Measurements from ENCODE around the gene BPHL. TPM values are rescaled to one million over a fixed set of nuclear protein-coding genes. Genes with fewer than 3 reads are reported as not detected.

The BPHL gene
- total RNA-seq, 1 experiment from 2014 or later: 31.3 TPM

DNA sequence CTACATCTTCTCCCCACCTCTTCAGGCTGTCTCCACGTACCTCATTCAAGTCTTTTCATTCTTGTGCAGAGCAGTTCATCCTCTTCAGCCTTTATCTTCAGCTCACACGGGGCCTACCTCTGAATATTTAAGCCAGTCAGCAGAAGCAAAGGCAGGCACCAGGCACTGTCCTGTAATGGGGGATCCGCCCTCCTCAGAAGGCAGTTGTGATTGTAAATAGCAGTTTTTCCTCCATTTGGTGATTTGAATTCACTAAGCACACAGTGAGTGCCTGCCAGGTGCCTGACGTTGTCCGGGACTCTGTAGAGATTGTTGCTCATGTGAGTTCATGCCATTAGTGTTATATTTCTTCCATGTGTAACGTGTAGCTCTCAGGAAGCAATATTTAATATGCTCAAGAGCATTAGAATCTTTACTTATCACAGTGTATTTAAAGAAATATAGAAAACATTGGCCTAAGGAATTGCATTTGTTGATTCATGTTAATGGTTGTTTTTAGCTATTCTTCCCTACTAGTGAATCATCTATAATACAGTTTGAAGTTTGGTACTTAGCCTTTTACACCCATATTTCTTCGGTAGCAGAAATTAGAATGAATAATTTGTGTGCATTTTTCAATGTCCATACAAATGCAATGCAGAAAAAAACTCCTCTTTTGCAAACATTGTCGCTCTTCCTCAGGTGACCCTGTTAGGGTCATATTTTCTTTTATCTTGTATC is 17.9 kb downstream of the BPHL start:
- no peaks in the 10 kb centered on the region for H3K9me3 ChIP-seq (ENCODE audit: control insufficient read depth in 1 of 2, insufficient read depth in 1 of 2, low read depth in 1 of 2, low read length in 2 of 2)
- ChIA-PET RAD21 (ENCODE audit: low non-redundant PET in 1 of 2, low total read pairs in 2 of 2, uncharacterized antibody in 2 of 2, unreplicated experiment in 2 of 2) (no interaction called here), POLR2A (no interaction called here), CTCF (no interaction called here)
- H3K79me2 ChIP-seq (ENCODE audit: insufficient read depth, low read length): no peaks in the 10 kb centered on the region
- no peaks in the 10 kb centered on the region for H3K27me3 ChIP-seq (ENCODE audit: insufficient read depth, low read length)
- H4K20me1 ChIP-seq (ENCODE audit: insufficient read depth): no peaks in the 10 kb centered on the region
- H3K4me2 ChIP-seq (ENCODE audit: low read length): no peak overlapping the region
- no peak overlapping the region for H2AFZ ChIP-seq (ENCODE audit: low read depth, low read length, poor library complexity, severe bottlenecking)
- TF ChIP-seq RAD21 (IDR thresholded peaks at IDR 0.05; ENCODE audit: low read depth): no peak
- no peaks in the 10 kb centered on the region for H3K4me1 ChIP-seq (ENCODE audit: control insufficient read depth in 1 of 2, insufficient read depth in 2 of 2, low read length in 2 of 2)
- no peak overlapping the region for H3K27ac ChIP-seq (ENCODE audit: low read depth, low read length)
- H3K9ac ChIP-seq (ENCODE audit: low read length): no peak overlapping the region
- BruUV-seq (replicated peaks): no TSS peak
- peaks cover 0 to 13% of the 10 kb centered on the region in 2 experiments; a peak in 2 of 4 replicates for H3K36me3 ChIP-seq (ENCODE audit: control insufficient read depth in 1 of 2, insufficient read depth in 2 of 2, low read length in 2 of 2)
- DNase-seq (ENCODE audit: low read depth, low spot score): no peak
- intact Hi-C loops (cut with micrococcal nuclease): no loop called here
- no peak for ATAC-seq
- H3K9me2 ChIP-seq (ENCODE audit: insufficient read depth): no peaks in the 10 kb centered on the region
- H3K4me3 ChIP-seq (replicated peaks in 1 of 2; ENCODE audit: low read depth in 1 of 2, low read length in 2 of 2): no peak overlapping the region

DNA sequence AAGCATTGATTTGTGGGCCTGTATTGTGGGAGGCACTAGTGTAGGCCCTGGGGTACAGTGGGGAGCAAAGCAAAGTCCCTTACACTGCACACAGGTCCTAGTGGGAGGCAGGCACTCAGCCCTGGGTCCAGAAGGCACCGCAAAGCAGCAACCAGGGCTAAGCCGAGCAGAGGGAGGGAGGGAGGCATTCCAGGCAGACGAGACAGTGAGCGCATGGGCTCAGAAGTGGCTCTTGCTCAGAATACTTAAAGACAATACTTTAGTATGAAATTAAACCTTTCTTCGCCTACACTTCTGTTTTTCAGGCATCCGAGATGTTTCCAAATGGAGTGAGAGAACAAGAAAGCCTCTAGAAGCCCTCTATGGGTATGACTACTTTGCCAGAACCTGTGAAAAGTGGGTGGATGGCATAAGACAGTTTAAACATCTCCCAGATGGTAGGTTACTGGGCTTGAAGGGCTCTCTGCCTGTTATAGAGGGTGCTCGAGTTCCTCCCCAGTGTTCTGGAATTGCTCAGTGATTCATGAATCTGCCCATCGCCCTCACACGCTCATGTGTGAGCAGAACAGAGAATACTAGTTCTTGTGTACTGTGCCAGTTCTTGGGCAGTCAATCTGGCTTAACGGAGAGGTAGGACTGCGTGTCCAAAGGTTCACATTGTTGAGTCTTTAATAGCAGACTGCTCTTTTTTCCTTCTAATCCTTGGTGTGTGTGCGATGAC is 18.7 kb downstream of the BPHL start:
- no TSS peak for BruUV-seq (replicated peaks)
- Histone ChIP-seq H3K9me3 (ENCODE audit: control insufficient read depth in 1 of 2, insufficient read depth in 1 of 2, low read depth in 1 of 2, low read length in 2 of 2) (no peaks in the 10 kb centered on the region), H3K27me3 (ENCODE audit: insufficient read depth, low read length) (no peaks in the 10 kb centered on the region), H2AFZ (ENCODE audit: low read depth, low read length, poor library complexity, severe bottlenecking) (no peak overlapping the region), H3K4me1 (ENCODE audit: control insufficient read depth in 1 of 2, insufficient read depth in 2 of 2, low read length in 2 of 2) (no peaks in the 10 kb centered on the region), H3K9me2 (ENCODE audit: insufficient read depth) (no peaks in the 10 kb centered on the region), H3K4me3 (replicated peaks in 1 of 2; ENCODE audit: low read depth in 1 of 2, low read length in 2 of 2) (no peak overlapping the region), H3K9ac (ENCODE audit: low read length) (no peak overlapping the region), H3K4me2 (ENCODE audit: low read length) (no peak overlapping the region), H3K27ac (ENCODE audit: low read depth, low read length) (no peak overlapping the region), H3K79me2 (ENCODE audit: insufficient read depth, low read length) (no peaks in the 10 kb centered on the region), H3K36me3 (ENCODE audit: control insufficient read depth in 1 of 2, insufficient read depth in 2 of 2, low read length in 2 of 2) (peaks cover 0 to 13% of the 10 kb centered on the region in 2 experiments; a peak in 2 of 4 replicates), H4K20me1 (ENCODE audit: insufficient read depth) (no peaks in the 10 kb centered on the region)
- TF ChIP-seq TCF7L2 (IDR thresholded peaks at IDR 0.05; ENCODE audit: borderline replicate concordance, extremely low read depth, insufficient read depth, insufficient read length): no peak
- TF ChIP-seq ATF3 (IDR thresholded peaks at IDR 0.05): no peak
- TF ChIP-seq CTCF (IDR thresholded peaks at IDR 0.05 in 2 of 3, conservative IDR thresholded peaks at IDR 0.05 in 1 of 3; ENCODE audit: borderline replicate concordance in 1 of 3, insufficient read depth in 1 of 3, low read depth in 2 of 3, low read length in 2 of 3): no peak
- no peak for TF ChIP-seq ZFX (IDR thresholded peaks at IDR 0.05)
- TF ChIP-seq JUND (IDR thresholded peaks at IDR 0.05): no peak
- TF ChIP-seq FOSL1 (IDR thresholded peaks at IDR 0.05; ENCODE audit: low read depth): no peak
- no peak for TF ChIP-seq YY1 (IDR thresholded peaks at IDR 0.05; ENCODE audit: extremely low read depth, insufficient replicate concordance, low read depth, low read length)
- no peak for TF ChIP-seq CBX3 (IDR thresholded peaks at IDR 0.05; ENCODE audit: low read depth)
- no peak for TF ChIP-seq MAX (IDR thresholded peaks at IDR 0.05)
- no peak for TF ChIP-seq SIN3A (IDR thresholded peaks at IDR 0.05; ENCODE audit: low read depth)
- TF ChIP-seq EZH2phosphoT487 (IDR thresholded peaks at IDR 0.05; ENCODE audit: borderline replicate concordance): no peak
- TF ChIP-seq POLR2A (IDR thresholded peaks at IDR 0.05; ENCODE audit: borderline replicate concordance, extremely low read depth, insufficient read depth, insufficient read length): no peak
- no peak for TF ChIP-seq EZH2 (IDR thresholded peaks at IDR 0.05)
- TF ChIP-seq EGR1 (IDR thresholded peaks at IDR 0.05; ENCODE audit: low read depth): no peak
- TF ChIP-seq POLR2AphosphoS5 (IDR thresholded peaks at IDR 0.05; ENCODE audit: low read depth, low read length): no peak
- TF ChIP-seq SP1 (IDR thresholded peaks at IDR 0.05; ENCODE audit: low read depth): no peak
- no peak for TF ChIP-seq CEBPB (IDR thresholded peaks at IDR 0.05; ENCODE audit: low read depth)
- intact Hi-C loops (cut with micrococcal nuclease): no loop called here
- CTCF ChIA-PET: no interaction called here
- RAD21 ChIA-PET (ENCODE audit: low non-redundant PET in 1 of 2, low total read pairs in 2 of 2, uncharacterized antibody in 2 of 2, unreplicated experiment in 2 of 2): no interaction called here
- ATAC-seq (no peak), DNase-seq (ENCODE audit: low read depth, low spot score) (no peak)
- POLR2A ChIA-PET: no interaction called here

All from HCT116 (cell line).